ENCODE results near the gene AMBP.
"Not testable (repeated sequence)": the region's sequence is repeated elsewhere in the genome, so short reads cannot be mapped to it uniquely, and the experiment has no call there.

AMBP gene

GRCh38 chr9:114046875-114047274 lies 31.2 kb downstream of the AMBP start:
- Histone ChIP-seq H3K4me2 (no peak overlapping the region), H4K20me1 (ENCODE audit: insufficient read depth) (no peaks in the 10 kb centered on the region), H3K27ac (no peak overlapping the region), H3K79me2 (ENCODE audit: insufficient read depth, low read depth) (no peaks in the 10 kb centered on the region), H2AFZ (ENCODE audit: low read depth) (no peak overlapping the region), H3K9ac (no peak overlapping the region), H3K4me1 (ENCODE audit: low read depth, poor library complexity, severe bottlenecking) (no peaks in the 10 kb centered on the region), H3K36me3 (ENCODE audit: insufficient read depth) (no peaks in the 10 kb centered on the region), H3K4me3 (IDR thresholded peaks at IDR 0.05; ENCODE audit: insufficient read depth, low read depth, low read length) (no peak overlapping the region), H3K27me3 (ENCODE audit: insufficient read depth, low read depth) (no peaks in the 10 kb centered on the region)
- no peak for TF ChIP-seq CTCF (conservative IDR thresholded peaks at IDR 0.05; ENCODE audit: low read depth, low read length)

- Histone ChIP-seq H3K4me2 (no peak overlapping the region), H3K4me3 (IDR thresholded peaks at IDR 0.05; ENCODE audit: insufficient read depth, low read depth, low read length) (no peak overlapping the region), H4K20me1 (ENCODE audit: insufficient read depth) (no peaks in the 10 kb centered on the region), H3K4me1 (ENCODE audit: low read depth, poor library complexity, severe bottlenecking) (no peaks in the 10 kb centered on the region), H3K79me2 (ENCODE audit: insufficient read depth, low read depth) (no peaks in the 10 kb centered on the region), H3K27me3 (ENCODE audit: insufficient read depth, low read depth) (no peaks in the 10 kb centered on the region), H3K9ac (no peak overlapping the region), H2AFZ (ENCODE audit: low read depth) (no peak overlapping the region), H3K27ac (no peak overlapping the region), H3K36me3 (ENCODE audit: insufficient read depth) (no peaks in the 10 kb centered on the region)
- TF ChIP-seq CTCF (conservative IDR thresholded peaks at IDR 0.05; ENCODE audit: low read depth, low read length), result no peak
These were observed 31.8 kb downstream of the AMBP start for GRCh38 chr9:114046237-114046755.

GRCh38 chr9:114043660-114044059 lies 34.4 kb downstream of the AMBP start:
- not testable (repeated sequence) for H3K27me3 ChIP-seq (ENCODE audit: insufficient read depth, low read depth); H3K4me1 ChIP-seq (ENCODE audit: low read depth, poor library complexity, severe bottlenecking); H3K4me3 ChIP-seq (IDR thresholded peaks at IDR 0.05; ENCODE audit: insufficient read depth, low read depth, low read length); H3K27ac ChIP-seq; H4K20me1 ChIP-seq (ENCODE audit: insufficient read depth); H3K79me2 ChIP-seq (ENCODE audit: insufficient read depth, low read depth); H3K9ac ChIP-seq; H3K36me3 ChIP-seq (ENCODE audit: insufficient read depth); H3K4me2 ChIP-seq; H2AFZ ChIP-seq (ENCODE audit: low read depth)

- H3K27ac ChIP-seq, result no peak overlapping the region
- no peaks in the 10 kb centered on the region for H3K4me1 ChIP-seq (ENCODE audit: low read depth, poor library complexity, severe bottlenecking)
- H3K36me3 ChIP-seq (ENCODE audit: insufficient read depth), result no peaks in the 10 kb centered on the region
- H4K20me1 ChIP-seq (ENCODE audit: insufficient read depth), result no peaks in the 10 kb centered on the region
- H3K79me2 ChIP-seq (ENCODE audit: insufficient read depth, low read depth), result no peaks in the 10 kb centered on the region
- H3K9ac ChIP-seq, result no peak overlapping the region
- no peak for TF ChIP-seq CTCF (conservative IDR thresholded peaks at IDR 0.05; ENCODE audit: low read depth, low read length)
- no peaks in the 10 kb centered on the region for H3K27me3 ChIP-seq (ENCODE audit: insufficient read depth, low read depth)
- no peak overlapping the region for H3K4me3 ChIP-seq (IDR thresholded peaks at IDR 0.05; ENCODE audit: insufficient read depth, low read depth, low read length)
- no peak overlapping the region for H3K4me2 ChIP-seq
- H2AFZ ChIP-seq (ENCODE audit: low read depth), result no peak overlapping the region
These were observed 38.6 kb downstream of the AMBP start for GRCh38 chr9:114039484-114039883.

GRCh38 chr9:114038724-114039313 lies 39.3 kb downstream of the AMBP start:
- no peaks in the 10 kb centered on the region for H3K36me3 ChIP-seq (ENCODE audit: insufficient read depth)
- H3K4me3 ChIP-seq (IDR thresholded peaks at IDR 0.05; ENCODE audit: insufficient read depth, low read depth, low read length), result no peak overlapping the region
- H3K27me3 ChIP-seq (ENCODE audit: insufficient read depth, low read depth), result no peaks in the 10 kb centered on the region
- no peaks in the 10 kb centered on the region for H3K4me1 ChIP-seq (ENCODE audit: low read depth, poor library complexity, severe bottlenecking)
- no peak overlapping the region for H2AFZ ChIP-seq (ENCODE audit: low read depth)
- no peaks in the 10 kb centered on the region for H4K20me1 ChIP-seq (ENCODE audit: insufficient read depth)
- H3K79me2 ChIP-seq (ENCODE audit: insufficient read depth, low read depth), result no peaks in the 10 kb centered on the region
- TF ChIP-seq CTCF (conservative IDR thresholded peaks at IDR 0.05; ENCODE audit: low read depth, low read length), result no peak
- no peak overlapping the region for H3K4me2 ChIP-seq
- no peak overlapping the region for H3K9ac ChIP-seq
- no peak overlapping the region for H3K27ac ChIP-seq

Data from KMS-11 (cell line).